Measurements from ENCODE around the gene NCOA4. TPM values are rescaled to one million over a fixed set of nuclear protein-coding genes. Genes with fewer than 3 reads are reported as not detected.
A peak's percentile ranks its signal among the peaks of the same experiment; 100 is the strongest.
"Not testable (repeated sequence)": the region's sequence is repeated elsewhere in the genome, so short reads cannot be mapped to it uniquely, and the experiment has no call there.

The NCOA4 gene
- total RNA-seq, 1 experiment from 2014 or later = 69.4 TPM

DNA sequence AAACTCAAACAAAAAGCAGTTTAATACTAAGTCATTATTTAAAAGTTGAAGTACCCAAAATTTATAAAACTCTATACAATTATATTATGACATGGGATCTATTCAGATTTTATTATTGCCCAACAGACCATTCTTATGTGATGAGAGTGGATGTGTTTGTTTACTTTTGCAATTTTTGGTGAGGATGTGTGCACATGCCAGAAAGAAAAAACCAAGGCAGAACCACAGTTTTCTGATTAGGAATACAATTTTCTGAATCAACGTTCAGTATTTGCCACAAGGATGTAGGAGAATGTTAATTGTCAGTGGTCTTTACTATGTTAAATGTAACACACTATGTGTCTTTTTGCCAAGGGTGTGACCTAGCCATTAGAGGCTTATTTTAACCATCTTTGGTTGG is 49.1 kb downstream of the NCOA4 start:
- peaks cover 14% of the 10 kb centered on the region for H3K36me3 Mint-ChIP-seq
- H3K9me3 Mint-ChIP-seq; H3K27me3 Mint-ChIP-seq (ENCODE audit: low read depth); H3K4me1 Mint-ChIP-seq; POLR2A ChIA-PET; ATAC-seq; H3K27ac Mint-ChIP-seq; DNase-seq (ENCODE audit: low spot score); H3K4me3 Mint-ChIP-seq; CTCF ChIA-PET: not testable (repeated sequence)

DNA sequence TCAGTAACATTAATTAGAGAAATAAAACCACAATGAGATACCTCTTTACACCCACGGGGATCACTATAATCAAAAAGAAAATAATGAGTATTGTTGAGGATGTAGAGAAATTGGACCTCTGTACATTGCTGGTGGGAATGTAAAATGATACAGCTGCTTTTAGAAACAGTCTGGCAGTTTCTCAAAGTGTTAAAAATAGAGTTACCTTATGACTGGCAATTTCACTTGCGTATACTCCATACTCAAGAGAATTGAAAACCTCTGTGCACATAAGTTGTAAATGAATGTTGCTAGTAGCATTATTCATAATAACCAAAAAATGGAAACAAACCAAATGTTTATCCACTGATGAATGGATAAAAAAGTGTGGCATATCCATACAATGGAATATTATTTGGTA is 51.9 kb downstream of the NCOA4 start:
- POLR2A ChIA-PET; H3K4me3 Mint-ChIP-seq; CTCF ChIA-PET; ATAC-seq; H3K27ac Mint-ChIP-seq; H3K4me1 Mint-ChIP-seq; DNase-seq (ENCODE audit: low spot score); H3K9me3 Mint-ChIP-seq; H3K27me3 Mint-ChIP-seq (ENCODE audit: low read depth): not testable (repeated sequence)
- H3K36me3 Mint-ChIP-seq = peaks cover 16% of the 10 kb centered on the region

DNA sequence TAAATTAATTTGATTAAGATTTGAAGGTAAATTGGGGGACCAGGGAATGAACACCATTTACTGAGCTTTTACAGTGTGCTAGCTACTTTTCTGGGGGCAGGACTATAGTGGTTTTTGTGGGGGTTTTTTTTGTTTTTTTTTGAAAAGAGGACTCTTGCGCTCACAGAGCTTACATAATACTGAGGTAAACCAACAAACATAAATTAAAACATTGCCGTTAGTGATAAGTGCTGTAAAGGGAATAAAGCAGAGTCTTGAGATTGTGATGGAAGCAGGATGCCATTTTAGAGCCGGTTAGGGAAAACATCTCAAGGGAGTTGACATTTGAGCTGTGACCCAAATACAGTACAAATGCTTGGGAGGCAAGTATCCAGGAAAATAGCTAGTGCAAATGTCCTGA is 56.4 kb downstream of the NCOA4 start:
- CTCF ChIA-PET; H3K9me3 Mint-ChIP-seq; POLR2A ChIA-PET; H3K27me3 Mint-ChIP-seq (ENCODE audit: low read depth); ATAC-seq; DNase-seq (ENCODE audit: low spot score): not testable (repeated sequence)
- Mint-ChIP-seq H3K4me3 (peak overlapping the region; percentile 98), H3K4me1 (peaks cover 23% of the 10 kb centered on the region), H3K36me3 (peaks cover 22% of the 10 kb centered on the region), H3K27ac (peak overlapping the region; percentile 45)

DNA sequence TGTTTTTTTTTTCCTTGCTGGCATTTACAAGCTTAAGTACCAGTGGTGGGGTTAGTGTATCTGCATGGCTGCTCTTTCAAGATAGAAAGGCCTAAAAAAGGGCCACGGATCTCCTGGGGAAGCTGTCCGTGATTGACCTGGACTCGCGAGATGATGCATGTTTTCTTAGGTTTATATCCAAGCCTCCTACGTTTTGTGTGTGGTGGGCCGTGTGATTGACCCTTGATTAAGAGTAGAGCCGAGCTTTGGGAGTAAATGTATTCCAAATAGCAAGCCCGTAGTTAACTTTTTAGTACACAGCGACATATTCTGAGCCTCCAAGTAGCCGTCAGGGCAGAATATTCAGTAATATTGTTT is 57.6 kb downstream of the NCOA4 start:
- Mint-ChIP-seq H3K27ac (peak overlapping the region; percentile 99), H3K4me1 (peaks cover 23% of the 10 kb centered on the region), H3K4me3 (peak overlapping the region; percentile 98), H3K36me3 (peaks cover 21% of the 10 kb centered on the region)
- H3K9me3 Mint-ChIP-seq; CTCF ChIA-PET; H3K27me3 Mint-ChIP-seq (ENCODE audit: low read depth); POLR2A ChIA-PET; DNase-seq (ENCODE audit: low spot score): not testable (repeated sequence)
- ATAC-seq = peak; percentile 8; the same call in 1 of the 2 replicates

DNA sequence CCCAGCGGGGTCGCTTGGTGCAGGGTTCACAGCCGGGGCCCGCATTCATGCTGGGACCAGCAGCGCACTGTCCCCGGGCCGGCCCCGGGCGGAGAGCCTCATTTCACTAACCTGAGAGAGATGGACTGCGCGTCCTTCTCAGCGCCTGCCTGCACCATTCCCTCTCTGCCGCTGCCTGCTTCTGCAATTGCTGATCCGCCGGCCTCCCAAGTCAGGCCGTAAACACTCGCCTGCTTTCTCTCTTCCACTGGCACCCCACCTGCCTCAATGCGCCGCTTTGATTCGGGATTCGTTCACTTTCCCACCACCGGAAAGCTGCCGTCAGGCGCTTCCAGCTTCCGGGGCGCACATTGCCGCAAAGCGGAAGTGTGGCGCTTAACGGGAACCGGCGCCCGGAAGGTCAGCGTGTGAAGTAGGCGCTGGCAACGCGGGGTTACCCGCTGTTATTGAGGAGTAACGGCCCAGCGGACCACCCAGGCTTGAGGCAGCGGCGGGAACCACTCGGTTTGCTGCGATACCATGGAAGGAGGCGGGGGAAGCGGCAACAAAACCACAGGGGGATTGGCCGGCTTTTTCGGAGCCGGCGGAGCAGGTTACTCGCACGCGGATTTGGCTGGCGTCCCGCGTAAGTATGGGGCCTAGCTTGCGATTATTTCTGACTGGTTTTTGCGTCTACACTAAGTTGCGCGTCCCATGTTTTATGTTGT is 58.2 kb downstream of the NCOA4 start, which contains the start of gene TIMM23:
TIMM23 (plus strand) TSS at position 384 of the 707 bp plus-strand sequence; CDS start at position 520, 136 bp downstream.
- POLR2A ChIA-PET; CTCF ChIA-PET; H3K9me3 Mint-ChIP-seq; H3K27me3 Mint-ChIP-seq (ENCODE audit: low read depth): not testable (repeated sequence)
- Mint-ChIP-seq H3K27ac (peak within 1 kb of the TSS; percentile 99), H3K36me3 (peaks cover 21% of the 10 kb centered on the region), H3K4me3 (peak within 1 kb of the TSS; percentile 98), H3K4me1 (peaks cover 23% of the 10 kb centered on the region)
- DNase-seq (ENCODE audit: low spot score) (peak; percentile 89), ATAC-seq (peak; percentile 83)
- TF ChIP-seq, protein P1, sequence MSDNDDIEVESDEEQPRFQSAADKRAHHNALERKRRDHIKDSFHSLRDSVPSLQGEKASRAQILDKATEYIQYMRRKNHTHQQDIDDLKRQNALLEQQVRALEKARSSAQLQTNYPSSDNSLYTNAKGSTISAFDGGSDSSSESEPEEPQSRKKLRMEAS (CRISPR knock-in tag; IDR thresholded peaks at IDR 0.05) = peak; percentile 63; the same call in 1 of the 2 replicates
- TF ChIP-seq ESRRA (CRISPR knock-in tag; IDR thresholded peaks at IDR 0.05; ENCODE audit: borderline replicate concordance) (0 out of 2 replicates have a peak, but pooled peaks have one; percentile 27), ETV6 (CRISPR knock-in tag; IDR thresholded peaks at IDR 0.05) (peak; percentile 49; the same call in 1 of the 2 replicates), FOXP1 (CRISPR knock-in tag; IDR thresholded peaks at IDR 0.05; ENCODE audit: borderline replicate concordance) (peak; percentile 47; the same call in 1 of the 2 replicates), SP1 (CRISPR knock-in tag; conservative IDR thresholded peaks at IDR 0.05) (peak; percentile 41; the same call in 1 of the 2 replicates), MYBL2 (CRISPR knock-in tag; IDR thresholded peaks at IDR 0.05) (peak; percentile 50; the same call in 1 of the 2 replicates), FOXK1 (CRISPR knock-in tag; IDR thresholded peaks at IDR 0.05) (peak; percentile 86), CREM (CRISPR knock-in tag; IDR thresholded peaks at IDR 0.05) (peak; percentile 45; the same call in 1 of the 2 replicates), GABPB1 (CRISPR knock-in tag; IDR thresholded peaks at IDR 0.05) (peak; percentile 82), TEAD1 (CRISPR knock-in tag; IDR thresholded peaks at IDR 0.05) (0 out of 2 replicates have a peak, but pooled peaks have one; percentile 65)
- TF ChIP-seq, protein P2, sequence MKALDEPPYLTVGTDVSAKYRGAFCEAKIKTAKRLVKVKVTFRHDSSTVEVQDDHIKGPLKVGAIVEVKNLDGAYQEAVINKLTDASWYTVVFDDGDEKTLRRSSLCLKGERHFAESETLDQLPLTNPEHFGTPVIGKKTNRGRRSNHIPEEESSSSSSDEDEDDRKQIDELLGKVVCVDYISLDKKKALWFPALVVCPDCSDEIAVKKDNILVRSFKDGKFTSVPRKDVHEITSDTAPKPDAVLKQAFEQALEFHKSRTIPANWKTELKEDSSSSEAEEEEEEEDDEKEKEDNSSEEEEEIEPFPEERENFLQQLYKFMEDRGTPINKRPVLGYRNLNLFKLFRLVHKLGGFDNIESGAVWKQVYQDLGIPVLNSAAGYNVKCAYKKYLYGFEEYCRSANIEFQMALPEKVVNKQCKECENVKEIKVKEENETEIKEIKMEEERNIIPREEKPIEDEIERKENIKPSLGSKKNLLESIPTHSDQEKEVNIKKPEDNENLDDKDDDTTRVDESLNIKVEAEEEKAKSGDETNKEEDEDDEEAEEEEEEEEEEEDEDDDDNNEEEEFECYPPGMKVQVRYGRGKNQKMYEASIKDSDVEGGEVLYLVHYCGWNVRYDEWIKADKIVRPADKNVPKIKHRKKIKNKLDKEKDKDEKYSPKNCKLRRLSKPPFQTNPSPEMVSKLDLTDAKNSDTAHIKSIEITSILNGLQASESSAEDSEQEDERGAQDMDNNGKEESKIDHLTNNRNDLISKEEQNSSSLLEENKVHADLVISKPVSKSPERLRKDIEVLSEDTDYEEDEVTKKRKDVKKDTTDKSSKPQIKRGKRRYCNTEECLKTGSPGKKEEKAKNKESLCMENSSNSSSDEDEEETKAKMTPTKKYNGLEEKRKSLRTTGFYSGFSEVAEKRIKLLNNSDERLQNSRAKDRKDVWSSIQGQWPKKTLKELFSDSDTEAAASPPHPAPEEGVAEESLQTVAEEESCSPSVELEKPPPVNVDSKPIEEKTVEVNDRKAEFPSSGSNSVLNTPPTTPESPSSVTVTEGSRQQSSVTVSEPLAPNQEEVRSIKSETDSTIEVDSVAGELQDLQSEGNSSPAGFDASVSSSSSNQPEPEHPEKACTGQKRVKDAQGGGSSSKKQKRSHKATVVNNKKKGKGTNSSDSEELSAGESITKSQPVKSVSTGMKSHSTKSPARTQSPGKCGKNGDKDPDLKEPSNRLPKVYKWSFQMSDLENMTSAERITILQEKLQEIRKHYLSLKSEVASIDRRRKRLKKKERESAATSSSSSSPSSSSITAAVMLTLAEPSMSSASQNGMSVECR (CRISPR knock-in tag; IDR thresholded peaks at IDR 0.05; ENCODE audit: borderline replicate concordance) = peak; percentile 84; the same call in 1 of the 2 replicates
- TF ChIP-seq, protein P3, sequence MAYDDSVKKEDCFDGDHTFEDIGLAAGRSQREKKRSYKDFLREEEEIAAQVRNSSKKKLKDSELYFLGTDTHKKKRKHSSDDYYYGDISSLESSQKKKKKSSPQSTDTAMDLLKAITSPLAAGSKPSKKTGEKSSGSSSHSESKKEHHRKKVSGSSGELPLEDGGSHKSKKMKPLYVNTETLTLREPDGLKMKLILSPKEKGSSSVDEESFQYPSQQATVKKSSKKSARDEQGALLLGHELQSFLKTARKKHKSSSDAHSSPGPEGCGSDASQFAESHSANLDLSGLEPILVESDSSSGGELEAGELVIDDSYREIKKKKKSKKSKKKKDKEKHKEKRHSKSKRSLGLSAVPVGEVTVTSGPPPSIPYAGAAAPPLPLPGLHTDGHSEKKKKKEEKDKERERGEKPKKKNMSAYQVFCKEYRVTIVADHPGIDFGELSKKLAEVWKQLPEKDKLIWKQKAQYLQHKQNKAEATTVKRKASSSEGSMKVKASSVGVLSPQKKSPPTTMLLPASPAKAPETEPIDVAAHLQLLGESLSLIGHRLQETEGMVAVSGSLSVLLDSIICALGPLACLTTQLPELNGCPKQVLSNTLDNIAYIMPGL (CRISPR knock-in tag; IDR thresholded peaks at IDR 0.05) = peak; percentile 26; the same call in 1 of the 2 replicates

DNA sequence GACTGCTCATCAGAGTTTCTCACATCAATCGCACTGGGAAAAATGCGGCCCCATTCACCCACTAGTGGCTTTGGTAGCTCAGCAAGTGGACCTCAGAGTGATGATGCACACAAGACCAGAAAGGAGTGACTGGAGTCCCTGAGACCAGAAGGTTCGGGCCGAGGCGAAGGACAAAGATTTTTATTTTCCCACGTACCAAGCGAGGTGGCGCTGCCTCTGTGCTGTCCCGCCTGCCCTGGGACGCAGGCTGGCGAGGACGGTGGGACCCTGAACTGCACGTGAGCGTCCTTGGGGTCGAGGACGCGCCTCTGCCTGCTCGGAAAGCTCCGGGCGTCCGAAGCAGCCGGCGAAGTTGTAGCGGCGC is 58.7 kb downstream of the NCOA4 start:
- H3K27ac Mint-ChIP-seq = peak overlapping the region; percentile 94
- ATAC-seq (peak; percentile 66), DNase-seq (ENCODE audit: low spot score) (peak; percentile 26)
- H3K4me1 Mint-ChIP-seq = peaks cover 23% of the 10 kb centered on the region
- peak overlapping the region; percentile 98 for H3K4me3 Mint-ChIP-seq
- CTCF ChIA-PET; POLR2A ChIA-PET; H3K27me3 Mint-ChIP-seq (ENCODE audit: low read depth); H3K9me3 Mint-ChIP-seq: not testable (repeated sequence)
- H3K36me3 Mint-ChIP-seq = peaks cover 19% of the 10 kb centered on the region

DNA sequence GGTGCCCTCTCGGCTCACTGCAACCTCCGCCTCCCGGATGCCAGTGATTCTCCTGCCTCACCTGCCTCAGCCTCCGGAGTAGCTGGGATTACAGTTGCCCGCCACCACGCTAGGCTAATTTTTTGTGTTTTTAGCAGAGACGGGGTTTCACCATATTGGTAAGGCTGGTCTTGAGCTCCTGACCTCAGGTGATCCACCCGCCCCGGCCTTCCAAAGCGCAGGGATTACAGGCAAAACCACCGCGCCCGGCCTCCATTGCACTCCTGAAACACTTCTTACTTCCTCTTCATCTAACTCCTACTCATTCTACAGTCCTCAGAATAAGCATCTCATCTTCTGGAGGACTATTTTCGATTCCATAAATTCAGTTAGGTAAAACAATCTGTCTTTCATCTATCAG is 59.4 kb downstream of the NCOA4 start:
- DNase-seq (ENCODE audit: low spot score) = peak; percentile 7
- CTCF ChIA-PET = not testable (repeated sequence)

More for the DNA sequence above, 59.4 kb downstream of the NCOA4 start:
- ATAC-seq; H3K9me3 Mint-ChIP-seq; POLR2A ChIA-PET; H3K27ac Mint-ChIP-seq; H3K27me3 Mint-ChIP-seq (ENCODE audit: low read depth): not testable (repeated sequence)
- Mint-ChIP-seq H3K4me3 (peak overlapping the region; percentile 98), H3K36me3 (peaks cover 18% of the 10 kb centered on the region), H3K4me1 (peaks cover 23% of the 10 kb centered on the region)

Measured in WTC11 (cell line).